HG03060 (cell line): ENCODE data around the gene LTBP2.

Experiments
- ATAC-seq: cut with Tn5 transposase; IDR thresholded peaks from one replicate; pipeline ENCODE4 v1.9.1; 2021; ENCODE audit warnings: low read depth, moderate number of reproducible peaks; ENCODE audit not compliant: unreplicated experiment

Gene LTBP2

DNA sequence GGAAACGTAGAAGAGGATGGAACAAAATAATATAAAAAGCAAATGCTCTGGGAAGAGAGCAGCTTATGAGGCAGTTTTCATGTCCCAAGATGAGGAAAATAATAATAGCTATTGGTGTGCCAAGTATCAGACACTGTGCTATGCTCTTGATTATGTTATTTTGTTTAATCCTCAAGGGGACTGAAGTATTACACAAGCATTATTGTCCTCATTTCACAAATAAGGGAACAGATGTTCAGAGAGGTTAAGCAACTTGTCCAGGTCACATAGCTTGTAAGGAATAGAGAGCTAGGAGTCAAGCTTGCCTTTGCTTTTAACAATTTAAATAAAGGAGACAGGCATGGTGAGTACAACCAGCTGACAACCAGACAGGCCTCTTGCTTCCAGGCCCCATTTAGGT, 26.9 kb upstream of the LTBP2 start:
- no peak for ATAC-seq

DNA sequence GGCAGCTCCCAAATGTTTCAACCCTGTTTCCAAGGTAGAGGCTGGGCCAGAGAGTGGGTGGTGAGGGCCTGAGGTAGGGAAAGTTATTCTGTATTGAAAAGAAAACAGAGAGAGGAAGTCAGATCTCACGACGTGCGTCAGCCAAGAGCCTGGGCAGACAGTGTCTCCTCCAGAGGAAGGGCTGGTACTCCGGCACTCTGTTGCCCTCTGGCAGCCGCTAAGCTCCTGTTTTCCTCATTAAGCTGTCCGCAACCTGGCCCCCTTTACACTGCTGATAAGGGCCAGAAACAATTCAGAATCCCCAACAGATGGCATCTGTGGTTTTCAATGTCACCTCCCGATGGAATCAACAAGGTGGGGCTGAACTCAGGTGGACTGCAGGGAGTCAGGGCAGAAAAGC, 26.0 kb upstream of the LTBP2 start:
- no peak for ATAC-seq

DNA sequence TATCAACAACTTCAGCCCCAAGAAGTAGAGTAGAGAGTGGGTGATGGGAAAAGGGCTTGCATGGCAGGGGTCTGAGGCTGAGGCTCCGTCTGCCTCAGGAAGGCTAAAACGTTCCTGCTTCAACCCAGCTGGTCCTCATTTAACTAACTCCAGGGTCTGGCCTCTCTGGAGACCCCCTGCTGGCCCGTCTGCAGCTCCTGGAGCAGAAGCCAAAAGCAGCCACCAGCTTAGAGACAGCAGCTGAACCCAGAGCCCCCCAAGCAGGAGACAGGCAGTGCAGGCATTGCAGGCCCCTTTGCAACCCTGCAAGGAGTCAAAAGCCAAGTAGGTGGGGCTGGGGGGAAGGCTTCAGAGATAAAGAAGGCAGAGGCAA, 25.1 kb upstream of the LTBP2 start:
- ATAC-seq, result no peak

DNA sequence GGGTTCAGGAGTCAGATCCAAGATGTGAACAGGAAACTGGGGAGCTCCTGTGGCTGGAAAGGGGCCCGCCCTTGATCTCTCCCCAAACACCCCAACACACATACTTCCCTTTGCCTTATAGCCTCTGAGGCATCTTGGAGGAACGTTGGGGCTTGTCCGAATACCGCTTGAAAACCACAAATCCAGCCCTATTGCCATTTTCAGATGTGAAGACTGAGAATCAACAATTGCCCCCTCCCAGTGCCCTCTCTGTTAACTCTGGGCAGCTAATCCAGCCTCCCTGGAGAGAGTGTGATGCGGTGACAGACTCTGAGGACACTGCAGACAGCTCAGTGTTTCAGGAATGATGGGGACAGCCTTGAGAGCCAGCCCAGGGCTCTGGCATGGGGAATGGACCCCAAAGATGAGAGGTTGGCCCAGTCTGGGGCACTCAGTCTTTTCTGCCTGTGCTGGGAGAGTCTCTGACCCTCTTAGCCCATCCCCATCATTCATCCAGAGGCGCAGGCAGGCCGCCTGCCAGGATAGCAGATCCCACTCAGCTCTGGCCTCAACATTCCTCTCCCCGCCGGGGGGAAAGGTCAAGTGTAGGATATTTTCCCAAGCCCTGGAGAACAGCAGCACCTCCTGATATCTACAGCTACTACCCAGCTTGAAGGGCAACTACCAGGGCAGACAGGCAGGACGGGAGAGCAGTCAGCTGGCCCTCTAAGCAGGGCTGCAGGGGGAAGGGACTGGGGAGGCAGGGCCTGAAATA, 24.6 kb upstream of the LTBP2 start:
- no peak for ATAC-seq

DNA sequence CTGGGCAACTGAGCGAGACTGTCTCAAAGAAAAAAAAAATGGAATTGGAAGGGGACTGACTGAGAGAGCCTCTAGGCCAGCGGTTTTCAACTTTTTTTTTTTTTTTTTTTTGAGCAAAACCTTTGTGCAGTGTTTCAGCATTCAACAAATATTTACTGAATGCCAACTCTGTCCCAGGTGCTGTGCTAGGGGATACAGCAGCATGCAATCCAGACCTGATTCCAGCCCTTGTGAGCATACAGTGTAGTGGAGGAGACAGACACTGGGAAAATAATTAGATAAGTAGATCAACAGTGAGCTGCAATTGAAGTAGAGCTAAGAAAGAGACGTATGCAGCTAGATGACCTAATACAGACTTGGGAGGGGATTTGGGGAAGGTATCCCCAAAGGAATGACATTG, 23.8 kb upstream of the LTBP2 start:
- no peak for ATAC-seq

DNA sequence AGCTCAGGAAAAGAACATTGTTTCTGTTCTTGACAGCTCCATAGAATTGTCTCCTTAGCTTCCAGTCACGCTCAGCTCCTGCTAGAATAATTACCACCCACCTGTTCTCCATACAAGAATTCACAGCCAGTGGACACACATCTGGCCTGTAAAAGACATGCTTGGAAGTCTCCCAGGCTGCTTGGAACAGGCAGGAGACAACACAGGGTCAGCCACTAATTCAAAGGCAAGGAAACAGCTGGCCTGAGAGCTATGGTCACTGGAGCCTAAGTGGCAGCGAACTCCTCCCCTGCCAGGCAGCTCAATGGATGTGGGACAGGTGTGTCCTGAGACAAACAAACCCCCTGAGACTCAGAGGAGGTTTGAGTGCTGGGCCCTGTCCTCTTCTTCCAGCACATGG, 22.9 kb upstream of the LTBP2 start:
- ATAC-seq, result no peak

DNA sequence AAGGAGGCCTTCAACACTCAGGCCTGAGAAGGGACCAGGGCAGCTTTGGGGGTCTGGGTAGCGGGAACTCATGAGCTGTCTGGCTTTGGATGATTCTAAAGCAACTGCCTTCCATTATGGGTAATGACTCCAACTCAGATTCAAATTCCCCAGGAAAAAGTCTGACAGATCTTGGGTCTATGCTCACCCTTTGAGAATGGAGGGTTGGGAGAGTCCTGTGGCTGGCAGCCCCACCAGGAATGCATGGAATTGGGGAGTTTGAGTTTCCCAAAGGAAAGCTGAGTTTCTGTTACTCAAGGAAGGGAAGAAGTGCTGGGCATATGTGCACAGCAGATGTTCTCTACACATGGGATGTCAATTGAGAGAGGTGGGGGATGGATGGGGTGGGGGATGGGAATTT, 22.4 kb upstream of the LTBP2 start:
- no peak for ATAC-seq

DNA sequence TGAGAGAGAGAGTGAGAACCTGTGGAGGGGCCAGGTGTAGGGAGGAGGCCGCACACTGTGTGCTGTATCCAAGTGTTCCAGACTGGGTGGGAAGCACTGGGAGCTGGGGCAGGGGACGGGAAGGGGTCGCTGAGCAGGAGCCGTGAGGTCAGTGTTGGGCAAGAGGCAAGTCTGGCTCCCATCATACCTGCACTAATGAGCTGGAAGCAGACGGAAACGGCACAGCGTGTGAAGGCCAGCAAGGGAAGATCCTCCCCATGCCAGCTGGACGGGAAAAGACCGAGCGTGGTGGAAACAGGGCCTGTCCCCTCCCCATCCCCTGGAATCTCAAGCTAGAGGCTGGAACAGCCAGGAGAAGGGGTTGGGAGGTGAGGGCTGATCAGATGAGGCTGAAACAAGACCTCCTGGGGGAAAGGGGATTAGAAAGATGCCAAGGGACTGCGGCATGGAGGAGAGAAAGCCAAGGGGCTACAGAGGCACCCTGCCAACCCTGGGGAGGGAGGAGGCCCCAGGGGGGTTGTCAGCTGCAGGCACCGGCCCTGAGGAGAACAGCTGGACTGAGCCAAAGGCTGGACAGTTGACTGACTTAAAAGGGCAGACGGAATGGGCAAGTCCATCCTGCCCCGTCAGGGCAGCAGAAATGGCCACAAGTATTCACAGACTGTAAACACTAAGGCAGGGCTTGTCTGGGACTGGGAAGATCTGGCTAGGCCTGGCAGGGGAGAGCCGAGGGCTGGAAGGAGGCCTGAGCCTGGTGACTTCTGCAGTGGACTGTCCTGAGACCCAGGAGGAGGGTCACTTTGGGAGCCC, 19.0 kb upstream of the LTBP2 start:
- ATAC-seq, result no peak

DNA sequence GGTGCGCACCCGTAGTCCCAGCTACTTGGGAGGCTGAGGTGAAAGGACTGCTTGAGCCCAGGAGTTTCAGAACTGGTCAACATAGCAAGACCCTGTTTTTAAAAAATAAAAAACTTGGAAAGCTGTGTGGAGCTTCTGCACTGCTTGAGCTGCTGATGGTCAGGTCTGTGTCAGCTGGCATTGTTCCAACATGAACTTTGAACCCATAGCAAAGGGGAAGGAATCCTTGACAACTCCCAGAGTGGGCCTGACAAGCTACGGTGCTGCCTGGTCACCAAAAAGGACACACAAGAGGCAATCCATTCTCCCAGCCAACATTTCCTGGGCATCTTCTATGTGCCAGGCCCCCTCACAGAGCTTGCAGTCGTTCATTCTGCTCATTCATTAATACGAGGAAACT, 16.4 kb upstream of the LTBP2 start:
- ATAC-seq, result no peak

DNA sequence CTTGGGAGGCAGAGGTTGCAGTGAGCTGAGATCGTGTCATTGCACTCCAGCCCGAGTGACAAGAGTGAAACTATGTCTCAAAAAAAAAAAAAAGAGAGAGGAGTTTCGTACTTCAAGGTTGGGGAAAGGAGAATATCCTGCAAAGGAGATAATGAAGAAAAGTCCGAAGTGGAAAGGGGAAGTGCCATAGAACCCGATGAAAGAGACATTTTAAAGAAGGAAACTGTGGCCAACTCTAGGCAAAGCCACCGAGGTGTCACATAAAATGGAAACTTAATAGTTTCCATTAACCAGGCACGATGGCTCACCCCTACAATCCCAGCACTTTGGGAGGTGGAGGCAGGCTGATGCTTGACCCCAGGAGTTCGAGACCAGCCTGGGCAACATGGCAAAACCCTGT, 15.0 kb upstream of the LTBP2 start:
- no peak for ATAC-seq

DNA sequence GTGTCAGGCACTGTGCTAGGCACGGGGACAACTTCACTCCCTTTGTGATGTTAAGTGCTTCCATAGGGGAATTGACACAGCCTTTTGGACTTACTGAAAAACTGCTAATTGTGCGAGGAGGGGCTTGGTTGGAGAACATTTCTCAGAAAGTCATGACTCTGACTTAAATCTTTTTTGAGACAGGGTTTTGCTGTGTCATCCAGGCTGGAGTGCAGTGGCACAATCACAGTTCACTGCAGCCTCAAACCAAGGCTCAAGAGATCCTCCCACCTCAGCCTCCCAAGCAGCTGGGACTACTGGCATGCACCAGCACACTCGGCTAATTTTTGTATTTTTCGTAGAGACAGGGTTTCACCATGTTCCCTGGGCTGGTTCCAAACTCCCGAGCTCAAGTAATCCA, 10.2 kb upstream of the LTBP2 start:
- no peak for ATAC-seq

DNA sequence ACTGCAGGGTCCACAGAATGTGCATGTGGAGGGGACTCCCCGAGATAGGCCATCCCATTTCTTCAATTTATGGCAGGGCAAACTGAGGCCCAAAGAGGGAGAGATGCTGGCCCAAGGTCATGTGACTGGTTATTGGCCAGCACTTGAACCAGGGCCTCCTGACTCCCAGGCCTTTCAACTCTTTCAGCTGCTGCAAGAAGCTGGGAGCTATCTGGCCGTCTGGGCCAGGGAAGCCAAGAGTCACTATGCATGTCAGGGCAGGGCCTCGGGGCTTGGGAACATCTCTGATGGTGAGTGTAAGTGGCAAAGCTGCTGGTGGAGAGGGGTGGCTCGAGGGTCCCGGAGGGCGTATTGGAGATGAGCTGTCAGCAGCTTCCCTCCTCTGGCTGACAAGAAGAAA, 9.5 kb upstream of the LTBP2 start:
- ATAC-seq, result no peak

DNA sequence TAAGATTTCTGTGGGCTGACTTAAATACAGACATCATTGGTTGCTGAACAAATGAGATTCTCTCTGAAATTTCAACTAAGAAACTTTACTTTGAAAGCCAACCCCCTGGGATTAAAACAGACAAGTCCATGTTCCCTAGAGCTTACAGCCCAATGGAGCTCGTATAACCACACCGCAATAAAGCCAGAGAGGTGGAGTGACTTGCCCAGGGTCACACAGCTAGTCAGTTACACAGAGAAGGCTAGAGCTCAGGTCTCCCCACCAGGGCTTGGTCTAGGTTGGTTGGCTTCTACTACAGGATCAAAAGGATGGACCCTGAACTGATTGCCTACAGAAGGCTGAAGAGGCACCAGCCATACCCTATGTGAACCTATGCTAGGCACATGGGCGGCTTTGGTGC, 8.9 kb upstream of the LTBP2 start:
- ATAC-seq, result no peak

DNA sequence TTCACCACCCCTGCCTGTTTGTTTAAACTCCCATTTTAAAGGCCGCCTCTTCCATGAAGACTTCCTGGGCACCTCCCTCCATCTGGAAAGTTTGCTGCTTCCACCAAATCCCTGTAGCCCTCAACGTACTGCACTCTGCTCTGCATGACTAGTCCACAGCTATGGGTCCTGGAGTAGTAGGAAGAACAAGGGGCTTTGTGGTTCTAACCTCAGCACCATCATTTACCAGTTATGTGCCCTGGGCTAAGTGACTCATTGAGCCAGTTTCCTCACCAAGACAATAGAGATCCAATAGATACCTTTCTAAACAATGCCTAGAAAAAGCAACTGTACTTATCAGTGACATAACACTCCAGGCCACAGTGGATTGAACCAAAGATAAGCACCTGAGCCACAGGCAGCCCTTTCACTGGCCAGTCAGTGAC, 8.5 kb upstream of the LTBP2 start:
- no peak for ATAC-seq

DNA sequence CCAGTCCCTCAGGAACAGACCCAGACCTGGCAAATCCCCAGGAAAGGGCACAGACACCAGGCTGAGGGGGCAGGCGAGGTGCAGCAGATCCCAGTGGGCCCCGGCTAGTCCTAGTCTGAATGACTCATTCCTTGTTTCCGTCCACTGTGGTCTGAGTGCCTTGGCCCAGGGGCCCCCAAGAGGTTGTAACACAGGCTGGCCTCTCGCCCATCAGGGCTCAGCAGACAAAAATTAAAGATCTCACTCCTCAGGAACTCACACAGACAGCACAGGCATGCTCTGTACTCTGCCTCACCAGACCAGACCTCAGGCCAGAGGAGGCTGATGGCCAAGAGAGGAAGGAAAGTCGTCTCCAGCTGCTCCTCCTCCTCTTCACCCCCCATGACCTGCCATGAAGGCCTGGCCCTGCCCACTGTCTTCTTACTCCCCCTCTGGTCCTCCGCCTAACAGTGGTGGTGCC, 7.7 kb upstream of the LTBP2 start:
- no peak for ATAC-seq

DNA sequence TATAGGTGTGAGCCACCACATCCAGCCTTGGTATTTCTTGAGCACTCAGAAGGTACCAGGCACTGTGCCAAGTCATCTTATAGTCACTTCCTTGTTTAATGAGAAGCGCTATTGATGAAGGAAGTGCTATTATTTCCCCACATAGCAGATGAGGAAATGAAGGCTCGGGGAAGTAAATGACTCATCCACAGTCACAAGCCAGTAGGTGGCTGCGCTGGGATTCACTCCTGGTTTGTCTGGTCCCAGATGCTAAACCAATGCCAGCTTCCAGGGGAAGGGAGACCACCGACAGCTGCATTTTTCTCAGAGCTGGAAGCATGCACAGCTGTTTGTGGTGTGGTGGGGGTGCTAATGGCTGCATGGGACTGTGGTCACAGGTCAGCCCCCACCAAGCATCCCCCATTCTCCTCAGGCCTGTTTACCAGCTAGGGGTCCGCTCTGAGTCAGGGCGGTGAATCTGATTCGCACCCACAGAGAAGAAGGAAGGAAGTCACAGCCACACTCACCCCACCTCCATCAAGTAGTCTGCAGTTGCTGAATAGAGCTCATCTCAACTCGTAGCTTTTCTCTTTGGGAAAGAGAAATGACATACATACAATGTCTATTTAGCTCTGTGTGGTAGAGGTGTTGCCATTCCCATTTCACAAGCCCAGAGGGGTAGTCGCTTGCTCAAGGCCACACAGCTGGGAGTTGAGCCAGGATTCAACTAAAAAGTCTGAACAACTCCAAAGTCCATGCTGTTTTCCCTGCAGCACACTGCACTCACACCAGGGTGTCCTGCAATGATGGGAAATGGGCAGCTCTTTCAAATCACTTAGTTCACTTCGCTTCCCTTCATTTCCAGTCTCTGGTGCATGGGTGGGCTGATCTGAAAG, 6.3 kb upstream of the LTBP2 start:
- no peak for ATAC-seq

DNA sequence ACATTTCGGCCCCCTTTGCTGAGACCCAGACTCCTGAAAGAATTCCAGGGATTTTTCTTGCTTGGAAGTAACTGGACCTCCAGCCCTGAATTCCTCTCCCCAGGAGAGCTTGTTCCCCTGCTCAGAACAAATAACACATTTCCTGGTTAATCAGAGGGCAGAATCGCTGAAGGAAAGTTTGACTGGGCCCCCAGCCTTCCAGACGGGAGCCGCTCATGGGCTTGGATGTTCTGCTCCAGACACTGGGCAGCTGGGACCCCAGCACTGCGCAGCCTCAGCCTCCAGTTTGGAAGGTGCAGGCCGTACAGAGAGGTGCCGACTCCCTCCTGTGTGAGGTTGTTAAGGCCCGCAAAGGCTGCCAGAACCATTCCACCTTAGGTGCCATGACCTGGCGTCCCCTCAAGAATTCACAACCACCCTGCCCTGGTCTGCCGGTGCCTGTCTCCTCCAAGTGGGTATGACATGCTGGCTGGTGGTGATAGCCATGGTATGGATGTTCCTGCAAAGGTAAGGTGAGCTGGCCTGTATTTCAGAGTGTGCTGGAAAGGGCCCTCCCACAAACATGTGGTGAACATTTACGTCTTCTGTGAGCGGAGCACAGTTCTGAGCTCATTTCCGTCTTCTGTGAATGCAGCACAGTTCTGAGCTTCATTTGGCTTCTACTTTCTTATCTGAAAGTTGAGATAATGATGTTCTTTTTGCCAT, 5.1 kb upstream of the LTBP2 start:
- ATAC-seq, result no peak

DNA sequence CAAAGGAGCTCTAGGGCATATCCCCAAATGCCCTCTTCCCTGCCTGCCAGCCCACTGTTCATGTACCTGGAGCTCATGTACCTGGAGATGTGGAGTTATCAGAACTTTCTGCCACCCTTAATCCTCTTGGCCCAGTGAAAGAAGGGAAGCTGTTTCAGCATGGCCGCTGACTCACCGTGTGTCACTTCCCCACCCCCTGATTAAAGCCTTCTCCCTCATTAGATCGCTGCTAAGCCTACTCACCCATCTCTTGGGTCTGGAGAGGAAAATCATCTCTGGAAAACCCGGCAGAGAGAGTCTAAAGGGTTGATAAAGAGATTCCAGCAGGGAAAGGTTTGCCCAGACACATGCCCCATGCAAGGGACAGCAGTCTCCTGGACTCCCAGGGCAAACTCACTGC, 4.5 kb upstream of the LTBP2 start:
- ATAC-seq, result no peak

DNA sequence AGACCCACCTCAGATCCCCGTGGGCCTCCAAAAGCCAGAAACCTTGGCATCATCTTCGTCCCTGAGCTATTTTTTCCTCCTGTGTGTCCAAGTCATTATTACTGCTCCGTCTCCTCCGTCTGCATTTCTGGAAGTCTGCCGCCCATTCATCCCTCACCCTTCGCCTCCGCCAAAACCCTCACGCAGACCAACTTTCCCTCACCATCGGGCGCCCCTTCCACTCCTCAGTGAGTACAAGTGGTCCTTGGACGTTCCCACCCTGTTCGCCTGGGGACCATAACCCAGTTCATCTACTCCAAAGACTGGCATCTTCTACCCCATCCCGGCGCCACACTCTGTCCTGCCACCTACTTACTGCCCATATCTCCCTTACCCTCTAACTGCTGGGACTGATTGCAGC, 3.7 kb upstream of the LTBP2 start:
- ATAC-seq, result no peak
